Activated T-cell treated with anti-CD3 and anti-CD28 coated beads, Interleukin-2, amount 50 U/mL, for 4 hours (primary cell): ENCODE data around the gene STIM1. TPM values are rescaled to one million over a fixed set of nuclear protein-coding genes. Genes with fewer than 3 reads are reported as not detected.
"Not testable (repeated sequence)": the region's sequence is repeated elsewhere in the genome, so short reads cannot be mapped to it uniquely, and the experiment has no call there.

Experiments used
- ATAC-seq, 2 donors: fragments of 200-7000 bp; cut with Tn5 transposase; one replicate each; pipeline ENCODE4 v1.10.0; 2021
- DNase-seq: peaks from one replicate; pipeline ENCODE4 v3.0.0-alpha.2; 2020
- H3K27me3 Mint-ChIP-seq: one replicate; pipeline ENCODE4 v1.8.0; 2021; ENCODE audit warnings: low read depth, mixed read lengths
- H3K36me3 Mint-ChIP-seq: one replicate; pipeline ENCODE4 v1.8.0; 2022; ENCODE audit warnings: mixed read lengths; ENCODE audit not compliant: insufficient read depth
- H3K4me1 Mint-ChIP-seq: one replicate; pipeline ENCODE4 v1.8.0; 2021; ENCODE audit warnings: low read depth, mixed read lengths
- H3K4me3 Mint-ChIP-seq: one replicate; pipeline ENCODE4 v1.8.0; 2021; ENCODE audit warnings: mild to moderate bottlenecking, moderate library complexity, mixed read lengths
- H3K9me3 Mint-ChIP-seq: one replicate; pipeline ENCODE4 v1.8.0; 2021; ENCODE audit warnings: mixed read lengths
- total RNA-seq, 3 donors: library from RNA; stranded (reverse); gene quantifications; one replicate each; pipeline ENCODE4 v1.2.1, GENCODE V29; 2021

Gene STIM1
- total RNA-seq, 3 donors from 2014 or later = 35.6 to 42.5 (median 37.4) TPM

- Mint-ChIP-seq H3K4me3 (no peak overlapping the region), H3K4me1 (peaks cover 28% of the 10 kb centered on the region), H3K36me3 (peaks cover 6% of the 10 kb centered on the region), H3K27me3 (no peaks in the 10 kb centered on the region), H3K9me3 (no peaks in the 10 kb centered on the region)
- no peak for ATAC-seq
- no peak for DNase-seq
Measured at GRCh38 chr11:4006946-4007680, 151.6 kb downstream of the STIM1 start.

- H3K4me3 Mint-ChIP-seq = no peak overlapping the region
- peaks cover 38% of the 10 kb centered on the region for H3K4me1 Mint-ChIP-seq
Measured at GRCh38 chr11:4008116-4008515, 152.7 kb downstream of the STIM1 start.

DNA sequence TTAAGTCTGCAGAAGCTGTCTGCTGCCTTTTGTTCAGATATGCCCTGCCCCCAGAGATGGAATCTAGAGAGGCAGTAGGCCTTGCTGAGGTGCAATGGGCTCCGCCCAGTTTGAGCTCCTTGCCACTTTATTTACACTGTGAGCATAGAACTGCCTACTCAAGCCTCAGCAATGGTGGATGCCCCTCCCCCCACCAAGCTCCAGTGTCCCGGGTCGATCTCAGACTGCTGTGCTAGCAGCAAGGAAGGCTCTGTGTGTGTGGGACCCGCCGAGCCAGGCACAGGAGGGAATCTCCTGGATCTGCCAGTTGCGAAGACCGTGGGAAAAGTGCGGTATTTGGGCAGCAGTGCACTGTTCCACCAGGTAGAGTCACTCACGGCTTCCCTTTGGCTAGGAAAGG is 161.1 kb downstream of the STIM1 start:
- not testable (repeated sequence) for ATAC-seq, H3K27me3 Mint-ChIP-seq, H3K9me3 Mint-ChIP-seq, H3K4me3 Mint-ChIP-seq, DNase-seq
- Mint-ChIP-seq H3K4me1 (peaks cover 71% of the 10 kb centered on the region), H3K36me3 (peaks cover 15% of the 10 kb centered on the region)

More at GRCh38 chr11:4008116-4008515, 152.7 kb downstream of the STIM1 start:
- Mint-ChIP-seq H3K27me3 (no peaks in the 10 kb centered on the region), H3K36me3 (peaks cover 6% of the 10 kb centered on the region), H3K9me3 (no peaks in the 10 kb centered on the region)
- DNase-seq = no peak
- no peak for ATAC-seq

- Mint-ChIP-seq H3K36me3 (peaks cover 15% of the 10 kb centered on the region), H3K27me3 (no peaks in the 10 kb centered on the region), H3K4me3 (no peak overlapping the region), H3K4me1 (peaks cover 67% of the 10 kb centered on the region), H3K9me3 (peaks cover 3% of the 10 kb centered on the region)
- ATAC-seq (no peak), DNase-seq (no peak)
Measured at GRCh38 chr11:4017129-4017528, 161.7 kb downstream of the STIM1 start.

- H3K4me3 Mint-ChIP-seq = no peak overlapping the region
- H3K4me1 Mint-ChIP-seq = peaks cover 60% of the 10 kb centered on the region
- ATAC-seq (no peak), DNase-seq (no peak)
- peaks cover 3% of the 10 kb centered on the region for H3K9me3 Mint-ChIP-seq
- no peaks in the 10 kb centered on the region for H3K27me3 Mint-ChIP-seq
- H3K36me3 Mint-ChIP-seq = peaks cover 21% of the 10 kb centered on the region
Measured at GRCh38 chr11:4018641-4019040, 163.2 kb downstream of the STIM1 start.

DNA sequence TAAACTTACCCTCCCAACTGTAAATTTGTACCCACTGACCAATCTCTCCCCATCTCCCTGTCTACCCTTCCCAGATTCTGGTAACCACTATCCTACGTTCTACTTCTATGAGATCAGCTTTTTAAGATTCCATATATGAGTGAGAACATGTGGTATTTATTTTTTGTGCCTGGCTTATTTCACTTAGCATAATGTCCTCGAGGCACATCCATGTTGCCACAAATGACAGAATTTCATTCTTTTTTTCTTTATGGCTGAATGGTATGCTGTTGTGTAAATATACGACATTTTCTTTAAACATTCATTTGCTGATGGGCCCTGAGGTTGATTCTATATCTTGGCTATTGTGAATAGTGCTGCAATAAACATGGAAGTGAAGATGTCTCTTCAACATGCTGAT is 164.4 kb downstream of the STIM1 start:
- Mint-ChIP-seq H3K36me3 (peaks cover 28% of the 10 kb centered on the region), H3K9me3 (no peaks in the 10 kb centered on the region), H3K27me3 (no peaks in the 10 kb centered on the region), H3K4me1 (peaks cover 56% of the 10 kb centered on the region), H3K4me3 (no peak overlapping the region)
- ATAC-seq (no peak), DNase-seq (no peak)

DNA sequence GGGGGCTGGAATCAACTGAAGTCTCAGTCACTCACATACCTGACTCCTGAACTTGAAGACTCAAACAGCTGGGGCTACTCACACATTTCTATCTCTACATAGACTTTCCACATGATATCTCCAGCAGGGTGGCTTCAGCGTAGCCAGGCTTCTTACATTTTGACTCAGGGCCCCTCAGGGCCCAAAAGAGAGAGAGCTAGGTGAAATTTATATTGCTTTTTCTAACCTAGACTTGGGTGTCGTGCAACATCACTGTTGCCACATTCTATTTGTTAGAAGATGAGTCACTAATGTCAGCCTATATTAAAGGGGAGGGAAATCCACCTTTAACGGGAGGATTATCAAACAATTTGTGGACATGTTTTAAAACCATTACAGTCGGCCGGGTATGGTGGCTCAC is 167.2 kb downstream of the STIM1 start:
- H3K9me3 Mint-ChIP-seq = no peaks in the 10 kb centered on the region
- ATAC-seq (no peak), DNase-seq (no peak)
- H3K4me3 Mint-ChIP-seq = no peak overlapping the region
- peaks cover 44% of the 10 kb centered on the region for H3K36me3 Mint-ChIP-seq
- no peaks in the 10 kb centered on the region for H3K27me3 Mint-ChIP-seq
- peaks cover 39% of the 10 kb centered on the region for H3K4me1 Mint-ChIP-seq

DNA sequence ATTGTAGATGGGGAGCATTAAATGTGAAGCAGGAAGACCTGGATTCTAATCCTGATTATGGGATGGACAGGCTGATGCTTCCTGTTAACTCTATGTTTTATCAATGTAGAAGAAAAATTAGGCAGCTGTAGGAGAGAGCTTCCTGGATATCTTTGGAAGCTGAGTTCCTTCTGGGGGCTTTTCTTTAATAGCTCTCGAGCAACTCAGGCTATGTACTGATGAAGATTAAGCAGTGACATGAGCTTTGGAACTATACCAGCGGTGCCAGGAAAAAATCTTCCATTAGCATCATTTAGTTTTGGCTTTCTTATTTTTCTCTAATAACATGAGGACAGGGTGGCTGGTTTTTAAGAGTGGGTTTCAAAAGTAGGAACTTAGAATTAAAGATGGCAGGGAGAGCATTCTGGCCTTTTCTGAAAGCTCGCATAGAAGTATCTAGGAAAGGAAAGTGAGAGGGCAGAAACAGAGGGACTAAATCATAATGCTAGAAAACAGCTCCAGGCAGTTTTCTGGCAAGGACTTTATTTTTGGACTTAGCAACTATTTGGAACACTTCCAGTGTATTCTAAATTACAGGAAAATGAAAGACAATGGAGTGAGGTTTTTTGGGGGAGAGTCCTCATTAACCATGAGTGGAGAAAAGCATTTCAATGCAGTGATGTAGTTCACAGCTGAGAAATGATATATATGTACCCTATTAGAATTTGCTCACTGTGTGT is 169.9 kb downstream of the STIM1 start:
- ATAC-seq = no peak
- peaks cover 44% of the 10 kb centered on the region for H3K36me3 Mint-ChIP-seq
- H3K4me3 Mint-ChIP-seq = no peak overlapping the region
- H3K9me3 Mint-ChIP-seq = no peaks in the 10 kb centered on the region
- no peak for DNase-seq
- no peaks in the 10 kb centered on the region for H3K27me3 Mint-ChIP-seq
- peaks cover 23% of the 10 kb centered on the region for H3K4me1 Mint-ChIP-seq

- DNase-seq (no peak), ATAC-seq (no peak)
- no peak overlapping the region for H3K4me3 Mint-ChIP-seq
- H3K4me1 Mint-ChIP-seq = peaks cover 19% of the 10 kb centered on the region
- H3K36me3 Mint-ChIP-seq = peaks cover 44% of the 10 kb centered on the region
- H3K27me3 Mint-ChIP-seq = no peaks in the 10 kb centered on the region
- H3K9me3 Mint-ChIP-seq = no peaks in the 10 kb centered on the region
Measured at GRCh38 chr11:4025967-4026324, 170.5 kb downstream of the STIM1 start.

- no peak overlapping the region for H3K4me3 Mint-ChIP-seq
- H3K36me3 Mint-ChIP-seq = peaks cover 45% of the 10 kb centered on the region
- DNase-seq = no peak
- no peak for ATAC-seq
- H3K27me3 Mint-ChIP-seq = no peaks in the 10 kb centered on the region
- H3K9me3 Mint-ChIP-seq = peaks cover under 1% of the 10 kb centered on the region
- H3K4me1 Mint-ChIP-seq = peaks cover 17% of the 10 kb centered on the region
Measured at GRCh38 chr11:4026389-4026788, 170.9 kb downstream of the STIM1 start.

DNA sequence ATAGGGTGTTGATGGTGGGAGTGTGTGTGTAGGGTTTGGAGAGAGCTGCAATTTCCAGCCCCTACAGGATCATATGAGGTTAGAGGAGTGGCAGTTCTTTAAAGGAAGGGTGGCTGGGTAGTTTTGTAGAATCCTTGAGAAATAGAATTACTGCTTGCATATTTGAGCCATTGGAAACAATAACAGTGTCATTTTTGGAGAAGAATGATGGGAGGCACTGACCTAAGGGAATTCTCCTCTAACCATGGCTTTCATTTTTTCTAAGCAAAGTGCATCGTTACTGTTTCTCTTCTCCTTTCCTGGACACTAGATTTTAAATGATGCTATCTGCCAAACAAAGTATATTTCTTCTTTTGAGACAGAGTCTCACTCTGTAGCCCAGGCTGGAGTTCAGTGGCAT is 172.3 kb downstream of the STIM1 start:
- peaks cover 48% of the 10 kb centered on the region for H3K36me3 Mint-ChIP-seq
- no peaks in the 10 kb centered on the region for H3K27me3 Mint-ChIP-seq
- ATAC-seq (no peak), DNase-seq (no peak)
- H3K4me3 Mint-ChIP-seq = no peak overlapping the region
- H3K9me3 Mint-ChIP-seq = peaks cover 5% of the 10 kb centered on the region
- peaks cover 14% of the 10 kb centered on the region for H3K4me1 Mint-ChIP-seq

DNA sequence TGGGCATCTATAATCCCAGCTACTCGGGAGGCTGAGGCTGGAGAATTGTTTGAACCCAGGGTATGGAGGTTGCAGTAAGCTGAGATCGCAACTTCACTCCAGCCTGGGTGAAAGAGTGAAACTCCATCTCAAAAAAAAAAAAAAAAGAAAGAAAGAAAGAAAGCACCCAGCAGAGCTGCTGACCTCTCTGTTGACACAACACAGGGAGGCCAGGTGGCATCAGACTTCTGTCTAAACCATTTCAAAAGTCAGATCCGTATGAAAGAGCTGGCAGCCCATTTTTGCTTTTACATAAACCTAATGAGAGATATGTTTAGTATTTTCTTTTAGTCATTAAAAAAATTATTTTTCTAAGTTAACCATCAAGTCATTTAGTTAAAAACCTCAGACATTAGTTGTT is 174.7 kb downstream of the STIM1 start:
- Mint-ChIP-seq H3K9me3 (peaks cover 5% of the 10 kb centered on the region), H3K36me3 (peaks cover 34% of the 10 kb centered on the region), H3K4me3 (no peak overlapping the region), H3K27me3 (no peaks in the 10 kb centered on the region), H3K4me1 (peaks cover 11% of the 10 kb centered on the region)
- no peak for ATAC-seq
- no peak for DNase-seq

GRCh38 chr11:4032097-4032496 is 176.6 kb downstream of the STIM1 start:
- Mint-ChIP-seq H3K27me3 (no peaks in the 10 kb centered on the region), H3K4me3 (no peak overlapping the region), H3K9me3 (peaks cover 9% of the 10 kb centered on the region), H3K4me1 (peaks cover 22% of the 10 kb centered on the region), H3K36me3 (peaks cover 18% of the 10 kb centered on the region)
- ATAC-seq (no peak), DNase-seq (no peak)

- no peak for ATAC-seq
- peaks cover 32% of the 10 kb centered on the region for H3K4me1 Mint-ChIP-seq
Measured at GRCh38 chr11:4035985-4036384, 180.5 kb downstream of the STIM1 start.

GRCh38 chr11:4039011-4039410 is 183.5 kb downstream of the STIM1 start:
- no peak overlapping the region for H3K4me3 Mint-ChIP-seq
- no peak for ATAC-seq
- H3K27me3 Mint-ChIP-seq = no peaks in the 10 kb centered on the region
- H3K36me3 Mint-ChIP-seq = peaks cover 8% of the 10 kb centered on the region
- H3K4me1 Mint-ChIP-seq = peaks cover 37% of the 10 kb centered on the region
- DNase-seq = no peak
- peaks cover 4% of the 10 kb centered on the region for H3K9me3 Mint-ChIP-seq

More at GRCh38 chr11:4035985-4036384, 180.5 kb downstream of the STIM1 start:
- no peak for DNase-seq
- Mint-ChIP-seq H3K27me3 (no peaks in the 10 kb centered on the region), H3K4me3 (no peak overlapping the region), H3K9me3 (peaks cover 9% of the 10 kb centered on the region), H3K36me3 (peaks cover 15% of the 10 kb centered on the region)
